HEK293 (cell line): Measurements from ENCODE around the gene OR1I1.

Source experiments
- GLI2 ChIP-seq: fragments of 450-650 bp; formaldehyde crosslinking; IDR thresholded peaks from 2 replicates; pipeline ENCODE4; 2017; ENCODE audit warnings: missing biosample characterization, missing genetic modification characterization, low read depth, borderline replicate concordance
- REST ChIP-seq: fragments of 450-650 bp; formaldehyde crosslinking; IDR thresholded peaks from 2 replicates; pipeline ENCODE4 v1.5.1; 2016; ENCODE audit warnings: missing biosample characterization, missing genetic modification characterization
- SP2 ChIP-seq: fragments of 450-650 bp; formaldehyde crosslinking; IDR thresholded peaks from 2 replicates; pipeline ENCODE4 v1.5.1; 2016; ENCODE audit warnings: missing biosample characterization, missing genetic modification characterization
- SP7 ChIP-seq: fragments of 450-650 bp; formaldehyde crosslinking; IDR thresholded peaks from 2 replicates; pipeline ENCODE4 v1.5.1; 2016; ENCODE audit warnings: missing biosample characterization, missing genetic modification characterization
- ZBTB7A ChIP-seq: fragments of 450-650 bp; formaldehyde crosslinking; IDR thresholded peaks from 2 replicates; pipeline ENCODE4 v1.5.1; 2016; ENCODE audit warnings: low read depth, missing biosample characterization, missing genetic modification characterization
- ZNF24 ChIP-seq: fragments of 450-650 bp; formaldehyde crosslinking; IDR thresholded peaks from 2 replicates; pipeline ENCODE4 v1.5.1; 2016; ENCODE audit warnings: missing biosample characterization, missing genetic modification characterization
- ZNF335 ChIP-seq: fragments of 450-650 bp; formaldehyde crosslinking; conservative IDR thresholded peaks from 2 replicates; pipeline ENCODE4 v1.5.1; 2016; ENCODE audit warnings: missing biosample characterization, missing genetic modification characterization
- ZNF521 ChIP-seq: fragments of 450-650 bp; formaldehyde crosslinking; IDR thresholded peaks from 2 replicates; pipeline ENCODE4 v1.5.1; 2017; ENCODE audit warnings: missing biosample characterization, mild to moderate bottlenecking, missing genetic modification characterization
- ZNF639 ChIP-seq: fragments of 450-650 bp; formaldehyde crosslinking; IDR thresholded peaks from 2 replicates; pipeline ENCODE4 v1.5.1; 2016; ENCODE audit warnings: missing biosample characterization, missing genetic modification characterization
- ZNF777 ChIP-seq: fragments of 450-650 bp; formaldehyde crosslinking; IDR thresholded peaks from 2 replicates; pipeline ENCODE4 v1.5.1; 2017; ENCODE audit warnings: missing biosample characterization, missing genetic modification characterization, borderline replicate concordance
- TF ChIP-seq, protein P1 (sequence below): fragments of 450-650 bp; formaldehyde crosslinking; IDR thresholded peaks from 2 replicates; pipeline ENCODE4 v1.5.1; 2016; ENCODE audit warnings: missing biosample characterization, missing genetic modification characterization

DNA sequence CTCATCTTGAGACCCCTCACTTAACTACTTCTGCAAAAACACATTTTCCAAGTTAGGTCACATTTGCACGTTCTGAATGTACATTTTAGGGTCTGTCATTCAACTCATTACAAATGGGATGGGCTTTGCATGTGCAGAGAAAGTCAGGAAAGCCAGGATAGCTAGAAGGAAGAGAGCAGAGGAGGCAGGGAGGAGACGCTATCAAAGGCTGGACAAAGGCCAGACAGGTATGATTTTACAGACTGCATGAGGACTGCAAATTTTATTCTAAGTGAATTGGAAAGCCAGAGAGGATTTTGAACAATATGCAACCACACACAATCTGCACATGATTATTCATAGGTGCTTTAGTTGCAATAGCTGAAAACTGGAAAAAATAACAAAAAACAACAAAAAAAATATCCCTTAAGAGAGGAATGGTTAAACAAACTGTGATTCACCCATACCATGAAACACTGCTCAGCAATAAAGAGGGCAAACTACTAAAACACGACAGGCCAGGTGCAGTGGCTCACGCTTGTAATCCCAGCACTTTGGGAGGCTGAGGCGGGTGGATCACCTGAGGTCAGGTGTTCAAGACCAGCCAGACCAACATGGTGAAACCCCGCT is 46.3 kb downstream of the OR1I1 start:
- TF ChIP-seq GLI2 (tag by site-specific recombination) (no peak), SP7 (tag by site-specific recombination) (no peak), ZBTB7A (tag by site-specific recombination) (no peak), REST (tag by site-specific recombination) (no peak), ZNF639 (tag by site-specific recombination) (no peak), ZNF777 (tag by site-specific recombination) (no peak), ZNF24 (no peak), SP2 (tag by site-specific recombination) (no peak), ZNF335 (no peak), ZNF521 (tag by site-specific recombination) (no peak)
- TF ChIP-seq, protein P1, sequence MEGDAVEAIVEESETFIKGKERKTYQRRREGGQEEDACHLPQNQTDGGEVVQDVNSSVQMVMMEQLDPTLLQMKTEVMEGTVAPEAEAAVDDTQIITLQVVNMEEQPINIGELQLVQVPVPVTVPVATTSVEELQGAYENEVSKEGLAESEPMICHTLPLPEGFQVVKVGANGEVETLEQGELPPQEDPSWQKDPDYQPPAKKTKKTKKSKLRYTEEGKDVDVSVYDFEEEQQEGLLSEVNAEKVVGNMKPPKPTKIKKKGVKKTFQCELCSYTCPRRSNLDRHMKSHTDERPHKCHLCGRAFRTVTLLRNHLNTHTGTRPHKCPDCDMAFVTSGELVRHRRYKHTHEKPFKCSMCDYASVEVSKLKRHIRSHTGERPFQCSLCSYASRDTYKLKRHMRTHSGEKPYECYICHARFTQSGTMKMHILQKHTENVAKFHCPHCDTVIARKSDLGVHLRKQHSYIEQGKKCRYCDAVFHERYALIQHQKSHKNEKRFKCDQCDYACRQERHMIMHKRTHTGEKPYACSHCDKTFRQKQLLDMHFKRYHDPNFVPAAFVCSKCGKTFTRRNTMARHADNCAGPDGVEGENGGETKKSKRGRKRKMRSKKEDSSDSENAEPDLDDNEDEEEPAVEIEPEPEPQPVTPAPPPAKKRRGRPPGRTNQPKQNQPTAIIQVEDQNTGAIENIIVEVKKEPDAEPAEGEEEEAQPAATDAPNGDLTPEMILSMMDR (tag by site-specific recombination), result no peak
